Measurements from ENCODE around the gene GYS1.
"Not testable (repeated sequence)": the region's sequence is repeated elsewhere in the genome, so short reads cannot be mapped to it uniquely, and the experiment has no call there.

GRCh38 chr19:49029749-49030148 lies 36.6 kb upstream of the GYS1 start:
- TF ChIP-seq CTCF (conservative IDR thresholded peaks at IDR 0.05 in 1 of 2, IDR thresholded peaks at IDR 0.05 in 1 of 2; ENCODE audit: low read depth in 1 of 2, low read length in 2 of 2); EZH2 (IDR thresholded peaks at IDR 0.05; ENCODE audit: low read length, missing control alignments): not testable (repeated sequence)

All from fibroblast of lung (primary cell).